HL-60 (cell line): Measurements from ENCODE around the gene KLK7.

Source experiments
- SPI1 ChIP-seq: IDR thresholded peaks from 2 replicates; pipeline ENCODE4 v1.6.1; 2012; ENCODE audit warnings: low read depth, mild to moderate bottlenecking, borderline replicate concordance
- TF ChIP-seq, protein P1 (sequence below): IDR thresholded peaks from one replicate; pipeline ENCODE4 v1.5.1; 2011; ENCODE audit warnings: low read length, control low read depth, inconsistent platforms; ENCODE audit not compliant: insufficient read depth

DNA sequence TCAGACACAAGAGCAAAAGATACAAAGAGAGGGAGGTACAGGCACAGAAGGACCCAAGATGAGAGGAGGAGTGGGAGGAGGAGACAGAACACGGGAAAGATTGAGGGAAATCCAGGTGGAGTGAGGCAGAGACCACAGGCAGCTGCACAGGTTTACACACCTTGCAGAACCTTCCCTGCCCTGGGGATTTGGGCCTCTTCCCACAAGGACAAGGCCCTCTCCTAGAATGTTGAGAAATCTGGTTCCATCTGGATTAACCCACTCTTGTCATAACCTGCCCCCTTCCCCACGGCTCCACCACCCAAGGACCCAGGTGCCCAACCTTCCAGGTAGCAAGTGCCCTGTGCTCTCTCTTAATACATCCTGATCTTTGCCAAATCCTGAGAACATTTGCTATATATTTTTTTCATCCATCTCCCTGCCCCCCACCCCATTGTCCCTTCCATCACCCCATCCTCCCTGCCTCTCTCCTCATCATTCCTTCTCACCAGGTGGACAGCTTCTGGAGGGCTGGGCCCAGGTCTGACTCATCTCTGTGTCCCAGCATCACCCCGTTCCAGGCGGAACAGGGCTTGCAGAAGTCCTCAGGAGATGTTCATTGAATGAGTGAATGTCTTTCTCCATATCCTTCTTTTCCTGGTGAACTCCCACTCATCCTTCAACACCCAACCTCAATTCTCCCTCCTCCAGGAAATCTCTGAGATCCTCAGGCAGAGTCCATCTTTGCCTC, 26.5 kb upstream of the KLK7 start:
- TF ChIP-seq, protein P1, sequence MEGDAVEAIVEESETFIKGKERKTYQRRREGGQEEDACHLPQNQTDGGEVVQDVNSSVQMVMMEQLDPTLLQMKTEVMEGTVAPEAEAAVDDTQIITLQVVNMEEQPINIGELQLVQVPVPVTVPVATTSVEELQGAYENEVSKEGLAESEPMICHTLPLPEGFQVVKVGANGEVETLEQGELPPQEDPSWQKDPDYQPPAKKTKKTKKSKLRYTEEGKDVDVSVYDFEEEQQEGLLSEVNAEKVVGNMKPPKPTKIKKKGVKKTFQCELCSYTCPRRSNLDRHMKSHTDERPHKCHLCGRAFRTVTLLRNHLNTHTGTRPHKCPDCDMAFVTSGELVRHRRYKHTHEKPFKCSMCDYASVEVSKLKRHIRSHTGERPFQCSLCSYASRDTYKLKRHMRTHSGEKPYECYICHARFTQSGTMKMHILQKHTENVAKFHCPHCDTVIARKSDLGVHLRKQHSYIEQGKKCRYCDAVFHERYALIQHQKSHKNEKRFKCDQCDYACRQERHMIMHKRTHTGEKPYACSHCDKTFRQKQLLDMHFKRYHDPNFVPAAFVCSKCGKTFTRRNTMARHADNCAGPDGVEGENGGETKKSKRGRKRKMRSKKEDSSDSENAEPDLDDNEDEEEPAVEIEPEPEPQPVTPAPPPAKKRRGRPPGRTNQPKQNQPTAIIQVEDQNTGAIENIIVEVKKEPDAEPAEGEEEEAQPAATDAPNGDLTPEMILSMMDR = no peak
- TF ChIP-seq SPI1 = no peak
